GM12891 (cell line): ENCODE measurements around the gene GJC1.

Source experiments
- POLR2A ChIP-seq: IDR thresholded peaks from 2 replicates; pipeline ENCODE4 v1.6.1; 2011; ENCODE audit warnings: low read depth, low read length, control low read depth
- POLR2AphosphoS5 ChIP-seq: IDR thresholded peaks from 2 replicates; pipeline ENCODE4 v1.6.1; 2011; ENCODE audit warnings: low read depth, low read length, control low read depth
- SPI1 ChIP-seq: IDR thresholded peaks from 2 replicates; pipeline ENCODE4 v1.6.1; 2011; ENCODE audit warnings: low read depth, low read length, control low read depth

DNA sequence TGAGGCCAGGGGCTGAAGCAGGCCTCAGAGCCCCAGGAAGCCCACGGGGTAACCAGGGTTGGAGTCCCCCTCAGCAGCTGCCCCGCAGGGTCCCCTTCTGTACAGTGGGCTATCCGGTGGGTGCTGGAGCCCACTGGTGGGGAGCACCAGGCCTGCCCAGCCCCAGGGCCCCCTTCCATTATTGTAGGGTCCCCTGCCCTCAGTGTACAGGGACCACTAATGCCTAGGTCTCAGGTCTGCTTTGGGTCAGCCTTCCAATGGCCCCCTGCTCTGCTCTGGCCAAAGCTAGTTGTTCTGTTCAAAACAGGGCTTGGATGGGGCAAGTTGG is 70.2 kb downstream of the GJC1 start:
- TF ChIP-seq POLR2A: no peak
- no peak for TF ChIP-seq POLR2AphosphoS5
- no peak for TF ChIP-seq SPI1
